Measurements from ENCODE around the gene H1-8. TPM values are rescaled to one million over a fixed set of nuclear protein-coding genes. Genes with fewer than 3 reads are reported as not detected.

H1-8 gene
- total and polyA plus RNA-seq, 8 donors = not detected

GRCh38 chr3:129536374-129536667, 6.7 kb upstream of the H1-8 start:
- 77 to 84% (median 80%) methylated on average over 2 of the region's 2 CpGs for WGBS, 5 donors
- H3K27me3 ChIP-seq = no peaks in the 10 kb centered on the region

GRCh38 chr3:129536804-129537203, 6.2 kb upstream of the H1-8 start:
- H3K4me3 ChIP-seq = no peak overlapping the region
- intact Hi-C loops (cut with DNase I; ENCODE audit: low total_unique reads) = no loop called here
- no peak for DNase-seq
- no peaks in the 10 kb centered on the region for H3K4me1 ChIP-seq
- H3K27ac ChIP-seq = no peak overlapping the region
- no peak for TF ChIP-seq POLR2A (IDR thresholded peaks at IDR 0.05)
- no peak for TF ChIP-seq EP300 (IDR thresholded peaks at IDR 0.05)
- no peak for TF ChIP-seq POLR2AphosphoS5 (IDR thresholded peaks at IDR 0.05)
- no peak for TF ChIP-seq CTCF (IDR thresholded peaks at IDR 0.05)
- no peaks in the 10 kb centered on the region for H3K9me3 ChIP-seq
- 70 to 90% (median 82%) methylated on average over 3 of the region's 3 CpGs for WGBS, 5 donors
- no peaks in the 10 kb centered on the region for H3K27me3 ChIP-seq
- H3K36me3 ChIP-seq = no peaks in the 10 kb centered on the region

More at GRCh38 chr3:129536374-129536667, 6.7 kb upstream of the H1-8 start:
- Histone ChIP-seq H3K4me3 (no peak overlapping the region), H3K36me3 (no peaks in the 10 kb centered on the region), H3K9me3 (no peaks in the 10 kb centered on the region), H3K27ac (no peak overlapping the region), H3K4me1 (no peaks in the 10 kb centered on the region)
- TF ChIP-seq POLR2AphosphoS5 (IDR thresholded peaks at IDR 0.05) = no peak
- no peak for DNase-seq
- intact Hi-C loops (cut with DNase I; ENCODE audit: low total_unique reads) = no loop called here

- Histone ChIP-seq H3K27ac (no peak overlapping the region), H3K9me3 (no peaks in the 10 kb centered on the region), H3K36me3 (no peaks in the 10 kb centered on the region), H3K4me1 (no peaks in the 10 kb centered on the region), H3K27me3 (no peaks in the 10 kb centered on the region), H3K4me3 (no peak overlapping the region)
- TF ChIP-seq CTCF (IDR thresholded peaks at IDR 0.05) = no peak
- TF ChIP-seq EP300 (IDR thresholded peaks at IDR 0.05) = no peak
- TF ChIP-seq POLR2A (IDR thresholded peaks at IDR 0.05) = no peak
- TF ChIP-seq POLR2AphosphoS5 (IDR thresholded peaks at IDR 0.05) = no peak
- WGBS, 5 donors = 90 to 95% (median 91%) methylated on average over 8 of the region's 8 CpGs
- DNase-seq = no peak
- intact Hi-C loops (cut with DNase I; ENCODE audit: low total_unique reads) = no loop called here
Measured at GRCh38 chr3:129539206-129539605, 3.8 kb upstream of the H1-8 start.

GRCh38 chr3:129540776-129541516, 2.0 kb upstream of the H1-8 start:
- no peaks in the 10 kb centered on the region for H3K36me3 ChIP-seq
- H3K27ac ChIP-seq = no peak overlapping the region
- TF ChIP-seq POLR2A (IDR thresholded peaks at IDR 0.05) = no peak
- no peak for TF ChIP-seq EP300 (IDR thresholded peaks at IDR 0.05)
- TF ChIP-seq CTCF (IDR thresholded peaks at IDR 0.05) = no peak
- TF ChIP-seq POLR2AphosphoS5 (IDR thresholded peaks at IDR 0.05) = no peak
- DNase-seq = no peak
- no peaks in the 10 kb centered on the region for H3K27me3 ChIP-seq
- 91 to 96% (median 93%) methylated on average over 11 of the region's 11 CpGs for WGBS, 5 donors
- H3K4me3 ChIP-seq = no peak overlapping the region
- no peaks in the 10 kb centered on the region for H3K4me1 ChIP-seq
- intact Hi-C loops (cut with DNase I; ENCODE audit: low total_unique reads) = no loop called here
- H3K9me3 ChIP-seq = no peaks in the 10 kb centered on the region

- no peaks in the 10 kb centered on the region for H3K27me3 ChIP-seq
Measured at GRCh38 chr3:129542747-129543146, 228 bp upstream of the H1-8 start.

More at GRCh38 chr3:129542747-129543146, 228 bp upstream of the H1-8 start:
- Histone ChIP-seq H3K4me3 (no peak overlapping the region), H3K27ac (no peak overlapping the region), H3K36me3 (no peaks in the 10 kb centered on the region), H3K9me3 (no peaks in the 10 kb centered on the region), H3K4me1 (no peaks in the 10 kb centered on the region)
- intact Hi-C loops (cut with DNase I; ENCODE audit: low total_unique reads) = no loop called here
- 86 to 100% (median 94%) methylated on average over 3 to 5 of the region's 5 CpGs for WGBS, 5 donors
- DNase-seq = no peak
- TF ChIP-seq EP300 (IDR thresholded peaks at IDR 0.05) (no peak), POLR2A (IDR thresholded peaks at IDR 0.05) (no peak), POLR2AphosphoS5 (IDR thresholded peaks at IDR 0.05) (no peak), CTCF (IDR thresholded peaks at IDR 0.05) (no peak)
